C4-2B (cell line): ENCODE results near the gene STAT3.

ENCODE experiments used
- CTCF ChIP-seq: fragments of 450-650 bp; conservative IDR thresholded peaks from 2 replicates; pipeline ENCODE4 v1.5.1; 2017; ENCODE audit warnings: mild to moderate bottlenecking
- ZFX ChIP-seq: fragments of 450-650 bp; IDR thresholded peaks from 2 replicates; pipeline ENCODE4 v1.6.1; 2017

GRCh38 chr17:42273474-42274252, 114.6 kb downstream of the STAT3 start:
- TF ChIP-seq CTCF = no peak
- TF ChIP-seq ZFX = no peak
